Esophagus (tissue), 2 donors: ENCODE data around the gene SLC19A1. TPM values are rescaled to one million over a fixed set of nuclear protein-coding genes. Genes with fewer than 3 reads are reported as not detected.
"Not testable (repeated sequence)": the region's sequence is repeated elsewhere in the genome, so short reads cannot be mapped to it uniquely, and the experiment has no call there.

Source experiments
- H3K27ac ChIP-seq, 2 donors: one replicate each; pipeline ENCODE4 v1.5.1; 2013; ENCODE audit warnings: low read depth in 2 of 2, mild to moderate bottlenecking in 2 of 2, inconsistent platforms in 1 of 2, low read length in 1 of 2, moderate library complexity in 1 of 2
- H3K27me3 ChIP-seq, 2 donors: one replicate each; pipeline ENCODE4 v1.6.1; 2013; ENCODE audit warnings: low read length in 2 of 2, control low read depth in 1 of 2, mild to moderate bottlenecking in 1 of 2; ENCODE audit not compliant: insufficient read depth in 2 of 2, control insufficient read depth in 1 of 2
- H3K36me3 ChIP-seq, 2 donors: one replicate each; pipeline ENCODE4 v1.6.1; 2013; ENCODE audit warnings: low read length in 1 of 2; ENCODE audit not compliant: control insufficient read depth in 2 of 2, insufficient read depth in 2 of 2
- H3K4me1 ChIP-seq, 2 donors: one replicate each; pipeline ENCODE4 v1.6.1; 2013; ENCODE audit warnings: low read length in 1 of 2; ENCODE audit not compliant: control insufficient read depth in 2 of 2, insufficient read depth in 2 of 2
- H3K4me3 ChIP-seq, 2 donors: one replicate each; pipeline ENCODE4 v1.5.1; 2013; ENCODE audit warnings: low read length in 2 of 2, mild to moderate bottlenecking in 2 of 2, low read depth in 1 of 2, moderate library complexity in 1 of 2
- H3K9me3 ChIP-seq, 2 donors: one replicate each; pipeline ENCODE4 v1.6.1; 2013; ENCODE audit warnings: mild to moderate bottlenecking in 2 of 2, low read depth in 1 of 2, low read length in 1 of 2, moderate library complexity in 1 of 2; ENCODE audit not compliant: control insufficient read depth in 2 of 2, insufficient read depth in 1 of 2
- WGBS, 2 donors: extraction: QIAGEN DNeasy Blood & Tissue Kit; methylation state at CpG; one replicate each; pipeline ENCODE4 v1.1.7; 2013; 5-methylcytosine and 5-hydroxymethylcytosine counted together
- polyA plus RNA-seq, 2 donors: library from polyadenylated mRNA; stranded (reverse); fragments of 200-250 nt; gene quantifications; one replicate each; pipeline ENCODE4 v1.2.3, GENCODE V29; 2013
- donor health status: healthy with polysubstance abuse.
- donor health status: Bipolar disorder and iron deficiency.

SLC19A1 gene
- polyA plus RNA-seq, 2 donors: 3.1 to 3.5 TPM

GRCh38 chr21:45507523-45507875, 34.7 kb downstream of the SLC19A1 start:
- Histone ChIP-seq H3K4me3 (no peak overlapping the region), H3K27me3 (no peaks in the 10 kb centered on the region), H3K27ac (no peak overlapping the region), H3K36me3 (peaks cover 0 to 10% of the 10 kb centered on the region in 2 donors), H3K9me3 (no peaks in the 10 kb centered on the region), H3K4me1 (no peaks in the 10 kb centered on the region)
- whole genome bisulfite sequencing, 2 donors: 84 to 86% methylated on average over 8 to 9 of the region's 9 CpGs

GRCh38 chr21:45506836-45507522, 35.3 kb downstream of the SLC19A1 start:
- Histone ChIP-seq H3K27ac (no peak overlapping the region), H3K4me1 (no peaks in the 10 kb centered on the region), H3K27me3 (no peaks in the 10 kb centered on the region), H3K9me3 (no peaks in the 10 kb centered on the region), H3K4me3 (no peak overlapping the region), H3K36me3 (peaks cover 0 to 8% of the 10 kb centered on the region in 2 donors)
- 74 to 75% methylated on average over 10 to 12 of the region's 13 CpGs for WGBS, 2 donors

GRCh38 chr21:45506241-45506817, 35.9 kb downstream of the SLC19A1 start:
- Histone ChIP-seq H3K4me1 (no peaks in the 10 kb centered on the region), H3K27me3 (no peaks in the 10 kb centered on the region), H3K27ac (no peak overlapping the region), H3K36me3 (peaks cover 0 to 5% of the 10 kb centered on the region in 2 donors), H3K9me3 (no peaks in the 10 kb centered on the region), H3K4me3 (no peak overlapping the region)
- WGBS, 2 donors: 76 to 84% methylated on average over 22 of the region's 22 CpGs

- H3K36me3 ChIP-seq: peaks cover 0 to 5% of the 10 kb centered on the region in 2 donors
- no peak overlapping the region for H3K27ac ChIP-seq
- H3K4me1 ChIP-seq: no peaks in the 10 kb centered on the region
- H3K9me3 ChIP-seq: no peaks in the 10 kb centered on the region
- H3K4me3 ChIP-seq: no peak overlapping the region
- no peaks in the 10 kb centered on the region for H3K27me3 ChIP-seq
- 68 to 81% methylated on average over 33 of the region's 33 CpGs for WGBS, 2 donors
Measured at GRCh38 chr21:45505416-45506021, 36.7 kb downstream of the SLC19A1 start.

GRCh38 chr21:45504516-45505415, 37.5 kb downstream of the SLC19A1 start:
- Histone ChIP-seq H3K4me1 (no peaks in the 10 kb centered on the region), H3K27me3 (no peaks in the 10 kb centered on the region), H3K36me3 (peaks cover 0 to 4% of the 10 kb centered on the region in 2 donors), H3K9me3 (peaks cover 0 to 2% of the 10 kb centered on the region in 2 donors), H3K27ac (no peak overlapping the region), H3K4me3 (no peak overlapping the region)
- WGBS, 2 donors: 85% methylated on average over 32 to 41 of the region's 41 CpGs

- H3K36me3 ChIP-seq: no peaks in the 10 kb centered on the region
- no peaks in the 10 kb centered on the region for H3K4me1 ChIP-seq
- H3K27me3 ChIP-seq: no peaks in the 10 kb centered on the region
- H3K4me3 ChIP-seq: no peak overlapping the region
- H3K9me3 ChIP-seq: peaks cover 0 to 2% of the 10 kb centered on the region in 2 donors
- H3K27ac ChIP-seq: no peak overlapping the region
- 89 to 91% methylated on average over 22 of the region's 22 CpGs for WGBS, 2 donors
Measured at GRCh38 chr21:45504021-45504515, 38.2 kb downstream of the SLC19A1 start.

GRCh38 chr21:45503226-45503625, 39.0 kb downstream of the SLC19A1 start:
- not testable (repeated sequence) for H3K27ac ChIP-seq
- WGBS, 2 donors: 88 to 96% methylated on average over 3 of the region's 4 CpGs

GRCh38 chr21:45502600-45502999, 39.6 kb downstream of the SLC19A1 start:
- no peak overlapping the region for H3K27ac ChIP-seq
- 76 to 91% methylated on average over 10 of the region's 10 CpGs for WGBS, 2 donors

More at GRCh38 chr21:45503226-45503625, 39.0 kb downstream of the SLC19A1 start:
- not testable (repeated sequence) for H3K27me3 ChIP-seq, H3K4me1 ChIP-seq, H3K9me3 ChIP-seq, H3K36me3 ChIP-seq, H3K4me3 ChIP-seq

GRCh38 chr21:45502006-45502345, 40.3 kb downstream of the SLC19A1 start:
- H3K27me3 ChIP-seq: no peaks in the 10 kb centered on the region
- WGBS, 2 donors: 83 to 90% methylated on average over 11 to 13 of the region's 13 CpGs
- H3K9me3 ChIP-seq: peaks cover 0 to 2% of the 10 kb centered on the region in 2 donors
- peaks cover 0 to 8% of the 10 kb centered on the region in 2 donors for H3K36me3 ChIP-seq
- H3K4me1 ChIP-seq: no peaks in the 10 kb centered on the region
- no peak overlapping the region for H3K27ac ChIP-seq
- H3K4me3 ChIP-seq: no peak overlapping the region

More at GRCh38 chr21:45502600-45502999, 39.6 kb downstream of the SLC19A1 start:
- peaks cover 0 to 2% of the 10 kb centered on the region in 2 donors for H3K9me3 ChIP-seq
- H3K36me3 ChIP-seq: peaks cover 0 to 4% of the 10 kb centered on the region in 2 donors
- H3K4me3 ChIP-seq: no peak overlapping the region
- no peaks in the 10 kb centered on the region for H3K4me1 ChIP-seq
- H3K27me3 ChIP-seq: no peaks in the 10 kb centered on the region
